ENCODE results near the gene SLC7A5. TPM values are rescaled to one million over a fixed set of nuclear protein-coding genes. Genes with fewer than 3 reads are reported as not detected.
"Not testable (repeated sequence)": the region's sequence is repeated elsewhere in the genome, so short reads cannot be mapped to it uniquely, and the experiment has no call there.

Gene SLC7A5
- polyA plus RNA-seq (ENCODE audit: insufficient read length in 3 of 3): 10 to 100 TPM in 1 of 3 donors, 1 to 10 TPM in 2; 4.8 to 10.0 (median 6.1) TPM
- long read RNA-seq, donor 1, full-length matches to known transcripts: 1 of 1 reads
- long read RNA-seq, donor 1, partial matches to known transcripts: 0 of 1 reads
- long read RNA-seq, donor 1, other reads (novel, unspliced or antisense): 0 of 1 reads
- long read RNA-seq, donor 2, full-length matches to known transcripts: 1 of 1 reads
- long read RNA-seq, donor 2, partial matches to known transcripts: 0 of 1 reads
- long read RNA-seq, donor 2, other reads (novel, unspliced or antisense): 0 of 1 reads
- long read RNA-seq, donor 3, full-length matches to known transcripts: 1 of 1 reads
- long read RNA-seq, donor 3, partial matches to known transcripts: 0 of 1 reads
- long read RNA-seq, donor 3, other reads (novel, unspliced or antisense): 0 of 1 reads
- long read RNA-seq, donor 4, full-length matches to known transcripts: 1 of 1 reads
- long read RNA-seq, donor 4, partial matches to known transcripts: 0 of 1 reads
- long read RNA-seq, donor 4, other reads (novel, unspliced or antisense): 0 of 1 reads
- long read RNA-seq, donor 5: 0 reads
- long read RNA-seq, donor 6, full-length matches to known transcripts: 2 of 2 reads
- long read RNA-seq, donor 6, partial matches to known transcripts: 0 of 2 reads
- long read RNA-seq, donor 6, other reads (novel, unspliced or antisense): 0 of 2 reads
- long read RNA-seq, donor 7, full-length matches to known transcripts: 3 of 3 reads
- long read RNA-seq, donor 7, partial matches to known transcripts: 0 of 3 reads
- long read RNA-seq, donor 7, other reads (novel, unspliced or antisense): 0 of 3 reads
- long read RNA-seq, donor 8: 0 reads
- long read RNA-seq, donor 9: 0 reads
- long read RNA-seq, donor 10, full-length matches to known transcripts: 1 of 1 reads
- long read RNA-seq, donor 10, partial matches to known transcripts: 0 of 1 reads
- long read RNA-seq, donor 10, other reads (novel, unspliced or antisense): 0 of 1 reads
- long read RNA-seq, donor 11, full-length matches to known transcripts: 2 of 2 reads
- long read RNA-seq, donor 11, partial matches to known transcripts: 0 of 2 reads
- long read RNA-seq, donor 11, other reads (novel, unspliced or antisense): 0 of 2 reads
- long read RNA-seq, donor 12, full-length matches to known transcripts: 3 of 3 reads
- long read RNA-seq, donor 12, partial matches to known transcripts: 0 of 3 reads
- long read RNA-seq, donor 12, other reads (novel, unspliced or antisense): 0 of 3 reads
- long read RNA-seq, donor 13: 0 reads
- long read RNA-seq, donor 14: 0 reads
- long read RNA-seq, donor 15: 0 reads
- long read RNA-seq, donor 16: 0 reads

GRCh38 chr16:87869061-87869878 is at the start of gene SLC7A5:
TSS of gene SLC7A5 (minus strand) at chr16:87869507. CDS start at chr16:87869422, 85 bp downstream.
- not testable (repeated sequence) for DNase-seq

- DNase-seq: no peak
Measured at GRCh38 chr16:87918338-87918737, 49.0 kb upstream of the SLC7A5 start.

- no peak for DNase-seq
Measured at GRCh38 chr16:87917503-87917902, 48.2 kb upstream of the SLC7A5 start.

- DNase-seq: no peak
Measured at GRCh38 chr16:87914812-87915211, 45.5 kb upstream of the SLC7A5 start.

GRCh38 chr16:87914021-87914725 is 44.9 kb upstream of the SLC7A5 start:
- not testable (repeated sequence) for DNase-seq

DNA sequence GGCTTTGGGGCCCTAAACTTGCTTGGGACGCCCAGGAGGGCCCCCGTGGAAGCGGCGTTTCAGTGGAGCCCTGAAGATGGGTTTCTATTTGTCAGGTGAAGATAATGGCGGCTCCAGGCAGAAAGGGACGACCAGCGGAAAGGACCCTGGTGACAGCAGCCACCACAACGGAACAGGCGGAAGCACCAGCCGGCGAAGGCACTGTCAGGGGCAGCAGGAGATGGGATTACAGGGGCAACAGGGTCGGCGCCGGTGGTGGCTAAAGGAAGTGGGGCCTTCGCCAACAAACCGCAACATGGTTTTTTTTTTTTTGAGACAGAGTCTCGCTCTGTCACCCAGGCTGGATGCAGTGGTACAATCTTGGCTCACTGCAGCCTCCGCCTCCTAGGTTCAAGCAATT is 43.4 kb upstream of the SLC7A5 start:
- DNase-seq: not testable (repeated sequence)

- DNase-seq: not testable (repeated sequence)
Measured at GRCh38 chr16:87911106-87911763, 41.9 kb upstream of the SLC7A5 start.

DNA sequence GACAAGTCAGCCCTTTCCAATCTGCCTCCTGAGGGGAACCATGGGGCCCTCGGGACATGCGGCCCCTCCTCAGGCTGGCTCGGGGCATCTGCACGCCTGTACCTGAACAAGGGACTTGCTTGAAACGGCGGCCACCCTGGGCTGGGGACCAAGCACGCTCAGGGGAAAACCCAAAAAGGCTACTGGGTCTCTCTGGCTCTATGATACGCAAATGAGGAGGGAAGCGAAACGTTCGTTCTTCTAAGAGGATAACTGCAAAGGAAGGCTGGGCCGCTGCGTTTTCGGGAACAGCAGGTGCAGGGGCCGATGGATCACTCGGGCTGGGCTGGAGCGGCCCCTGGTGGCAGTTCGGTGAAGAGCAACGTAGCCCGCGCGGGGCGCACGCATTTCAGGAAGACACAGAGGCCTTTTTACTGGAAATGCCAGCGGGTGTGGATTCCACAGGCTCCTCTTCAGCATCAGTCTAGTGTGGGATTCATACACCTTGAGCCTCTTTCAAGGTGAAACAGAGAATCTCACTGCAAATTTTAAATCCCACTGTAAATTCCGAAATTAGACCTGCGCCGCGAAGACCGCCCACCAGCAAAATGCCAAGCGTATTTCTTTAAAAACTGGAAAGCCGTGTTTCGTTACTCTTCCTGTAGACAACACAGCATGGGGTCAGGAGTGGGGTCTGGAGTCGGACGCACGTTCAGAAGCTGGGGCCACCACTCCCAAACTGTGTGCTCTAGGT is 40.1 kb upstream of the SLC7A5 start:
- not testable (repeated sequence) for DNase-seq

DNA sequence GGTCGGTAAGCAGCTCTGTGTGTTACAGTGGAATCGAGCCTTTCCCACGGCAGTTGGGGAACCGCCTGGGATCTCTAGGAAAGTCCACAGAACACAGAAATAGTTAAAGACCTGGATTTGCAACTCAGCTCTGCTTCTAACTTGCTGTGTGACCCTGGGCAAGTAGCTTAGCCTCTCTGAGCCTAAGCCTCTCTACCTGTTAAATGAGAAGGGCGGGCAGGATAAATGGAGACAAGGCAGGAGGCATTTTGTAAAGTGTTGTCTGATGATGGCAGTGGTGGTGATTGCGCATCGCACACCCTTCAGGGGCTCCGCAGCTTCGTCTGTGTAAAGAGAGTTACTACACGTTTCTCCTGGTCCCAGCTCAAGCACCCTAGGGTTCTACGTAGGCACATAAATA is 38.8 kb upstream of the SLC7A5 start:
- DNase-seq: not testable (repeated sequence)

DNA sequence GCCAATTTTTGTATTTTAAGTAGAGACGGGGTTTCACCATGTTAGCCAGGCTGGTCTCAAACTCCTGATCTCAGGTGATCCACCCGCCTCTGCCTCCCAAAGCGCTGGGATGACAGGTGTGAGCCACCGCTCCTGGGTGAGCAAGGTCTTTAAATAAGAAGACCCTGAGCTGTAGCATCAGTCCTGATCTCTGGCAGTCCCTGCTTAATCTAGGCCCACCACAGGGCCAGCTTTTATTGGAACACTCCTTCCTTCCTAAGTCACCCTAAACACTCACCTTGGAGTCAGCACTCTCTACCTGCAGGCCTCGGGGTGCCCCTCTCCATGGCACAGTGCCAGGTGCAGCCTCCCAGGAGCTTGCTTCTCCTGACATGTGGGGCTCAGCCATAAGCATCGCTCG is 36.2 kb upstream of the SLC7A5 start:
- not testable (repeated sequence) for DNase-seq

DNA sequence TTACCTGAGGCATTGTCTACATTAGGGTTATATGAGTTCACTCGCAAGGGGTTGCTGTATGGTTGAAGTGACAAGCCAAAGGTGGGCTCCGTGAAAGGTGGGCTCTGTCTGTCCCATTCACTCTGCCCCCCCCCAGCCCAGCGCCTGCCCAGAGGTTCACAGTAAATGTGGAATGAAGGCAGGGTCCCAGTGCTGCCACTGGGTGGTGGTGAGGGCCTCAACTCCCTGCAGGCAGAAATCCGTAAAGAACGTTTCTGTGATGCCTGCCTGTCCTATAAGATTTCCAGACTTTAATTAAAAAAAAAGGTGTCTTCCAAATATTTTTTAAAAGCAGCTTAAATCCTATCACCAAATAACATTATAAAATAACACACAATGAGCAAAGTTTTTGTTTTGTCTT is 35.7 kb upstream of the SLC7A5 start:
- DNase-seq: not testable (repeated sequence)

DNA sequence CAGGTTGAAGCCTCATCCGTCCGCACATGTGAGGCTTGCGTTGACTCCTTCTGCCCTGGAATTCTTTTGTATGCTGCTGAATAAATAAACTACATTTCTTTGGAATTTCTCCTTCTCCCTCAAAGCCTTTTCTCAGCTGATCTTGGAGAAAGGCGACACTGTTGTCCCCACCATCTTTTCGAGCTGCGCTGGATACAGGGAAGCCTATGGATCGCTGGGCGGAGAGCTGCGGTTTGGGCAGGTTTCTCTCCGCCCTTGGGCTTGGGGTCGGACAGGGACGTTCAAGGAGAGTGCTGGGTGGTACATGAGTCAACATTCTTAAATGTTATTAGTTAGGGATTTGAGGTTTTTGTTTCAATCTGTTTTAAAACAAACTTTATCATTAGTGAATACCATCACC is 31.2 kb upstream of the SLC7A5 start:
- DNase-seq: not testable (repeated sequence)

- no peak for DNase-seq
Measured at GRCh38 chr16:87897521-87898505, 28.5 kb upstream of the SLC7A5 start.

GRCh38 chr16:87896924-87897520 is 27.7 kb upstream of the SLC7A5 start:
- DNase-seq: not testable (repeated sequence)

DNA sequence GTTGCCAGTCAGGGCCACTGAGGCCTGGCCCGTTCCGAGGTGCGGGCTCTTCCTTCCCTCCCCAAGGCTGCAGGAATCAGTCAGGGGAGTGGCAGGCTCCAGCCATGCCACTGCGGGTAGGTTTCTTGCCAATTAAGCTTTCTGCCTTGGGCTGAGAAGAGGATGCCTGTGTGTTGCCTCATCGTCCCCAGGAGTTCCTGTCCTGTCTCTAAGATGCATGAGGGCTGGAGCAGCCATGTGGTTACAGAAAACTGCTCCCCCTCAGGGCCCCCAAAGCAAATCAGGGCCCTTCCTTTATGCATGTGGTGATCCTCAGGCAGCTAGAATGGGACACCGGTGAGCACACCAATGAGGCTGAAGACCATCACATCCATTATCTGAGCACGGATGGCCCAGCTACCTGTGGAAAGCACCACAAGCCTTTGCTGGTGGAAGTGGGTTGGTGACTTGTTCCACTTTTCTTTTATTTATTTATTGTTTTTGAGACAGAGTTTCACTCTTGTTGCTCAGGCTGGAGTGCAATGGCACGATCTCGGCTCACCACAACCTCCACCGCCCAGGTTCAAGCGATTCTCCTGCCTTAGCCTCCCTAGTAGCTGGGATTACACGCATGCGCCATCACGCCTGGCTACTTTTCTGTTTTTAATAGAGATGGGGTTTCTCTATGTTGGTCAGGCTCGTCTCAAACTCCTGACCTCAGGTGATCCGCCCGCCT is 27.0 kb upstream of the SLC7A5 start:
- DNase-seq: not testable (repeated sequence)

- DNase-seq: no peak
Measured at GRCh38 chr16:87895641-87896141, 26.4 kb upstream of the SLC7A5 start.
